MM.1S (cell line): ENCODE measurements around the gene ADAM10.

Experiments
- DNase-seq: peaks from one replicate; pipeline ENCODE4 v3.0.0-alpha.2; 2015
- H2AFZ ChIP-seq: fragments of 300-600 bp; sonication (generic); 2 replicates; pipeline ENCODE4 v1.6.0; 2016; ENCODE audit warnings: antibody characterized with exemption, low read length
- H3F3A ChIP-seq: fragments of 300-600 bp; sonication (generic); 2 replicates; pipeline ENCODE4 v1.6.1; 2016; ENCODE audit warnings: mild to moderate bottlenecking, antibody characterized with exemption, low read length, moderate library complexity, mixed read lengths; ENCODE audit not compliant: insufficient read depth
- H3K27ac ChIP-seq: fragments of 300-600 bp; sonication (generic); 2 replicates; pipeline ENCODE4 v1.5.1; 2016; ENCODE audit warnings: mild to moderate bottlenecking, low read length
- H3K27me3 ChIP-seq: fragments of 300-600 bp; sonication (generic); replicated peaks from 2 replicates; pipeline ENCODE4 v1.6.0; 2016; ENCODE audit warnings: low read length; ENCODE audit not compliant: insufficient read depth
- H3K36me3 ChIP-seq: fragments of 300-600 bp; sonication (generic); replicated peaks from 2 replicates; pipeline ENCODE4 v1.6.1; 2016; ENCODE audit warnings: mild to moderate bottlenecking, low read length, mixed read lengths; ENCODE audit not compliant: insufficient read depth
- H3K4me1 ChIP-seq: fragments of 300-600 bp; sonication (generic); 2 replicates; pipeline ENCODE4 v1.6.1; 2016; ENCODE audit warnings: low read length, mixed read lengths
- H3K4me2 ChIP-seq: fragments of 300-600 bp; sonication (generic); 2 replicates; pipeline ENCODE4 v1.6.0; 2016; ENCODE audit warnings: low read depth, low read length
- H3K4me3 ChIP-seq: fragments of 300-600 bp; sonication (generic); 2 replicates; pipeline ENCODE4 v1.5.1; 2016; ENCODE audit warnings: low read length, mixed read lengths
- H3K79me2 ChIP-seq: fragments of 300-600 bp; sonication (generic); 2 replicates; pipeline ENCODE4 v1.6.1; 2016; ENCODE audit warnings: mixed run types, low read length, mixed read lengths
- H3K9ac ChIP-seq: fragments of 300-600 bp; sonication (generic); 2 replicates; pipeline ENCODE4 v1.6.1; 2016; ENCODE audit warnings: low read length, mixed read lengths
- H3K9me2 ChIP-seq: fragments of 300-600 bp; sonication (generic); replicated peaks from 2 replicates; pipeline ENCODE4 v1.6.1; 2016; ENCODE audit warnings: mild to moderate bottlenecking, low read length, mixed read lengths; ENCODE audit not compliant: insufficient read depth
- H3K9me3 ChIP-seq: fragments of 300-600 bp; sonication (generic); replicated peaks from 2 replicates; pipeline ENCODE4 v1.6.1; 2016; ENCODE audit warnings: mild to moderate bottlenecking, low read length, mixed read lengths; ENCODE audit not compliant: insufficient read depth
- H4K20me1 ChIP-seq: fragments of 300-600 bp; sonication (generic); 2 replicates; pipeline ENCODE4 v1.6.1; 2016; ENCODE audit warnings: mild to moderate bottlenecking, low read length, moderate library complexity, mixed read lengths; ENCODE audit not compliant: insufficient read depth
- CTCF ChIP-seq: fragments of 300-600 bp; sonication (generic); IDR thresholded peaks from 2 replicates; pipeline ENCODE4 v1.5.1; 2016; ENCODE audit warnings: antibody characterized with exemption, low read length, mixed read lengths
- EZH2 ChIP-seq: fragments of 300-600 bp; sonication (generic); optimal IDR thresholded peaks from 2 replicates; pipeline ENCODE3; 2017; ENCODE audit warnings: low read depth, mild to moderate bottlenecking, antibody characterized with exemption, low read length, mixed read lengths
- EZH2phosphoT487 ChIP-seq: fragments of 300-600 bp; sonication (generic); IDR thresholded peaks from 2 replicates; pipeline ENCODE4 v1.6.1; 2018; ENCODE audit warnings: antibody characterized with exemption, low read length

The ADAM10 gene

GRCh38 chr15:58628206-58628947 is 121.1 kb downstream of the ADAM10 start:
- peaks cover 15% of the 10 kb centered on the region for H3K4me1 ChIP-seq
- no peaks in the 10 kb centered on the region for H3K9me3 ChIP-seq
- no peaks in the 10 kb centered on the region for H4K20me1 ChIP-seq
- H3F3A ChIP-seq = peaks cover 9% of the 10 kb centered on the region; the same call in 1 of the 2 replicates
- 0 out of 2 replicates have a peak overlapping the region, but pooled peaks have one; percentile 21 for H2AFZ ChIP-seq
- TF ChIP-seq EZH2phosphoT487 (no peak), CTCF (no peak), EZH2 (no peak)
- no peaks in the 10 kb centered on the region for H3K9me2 ChIP-seq
- no peaks in the 10 kb centered on the region for H3K27me3 ChIP-seq
- H3K27ac ChIP-seq = peak overlapping the region; percentile 71
- peaks cover 6% of the 10 kb centered on the region for H3K36me3 ChIP-seq
- H3K79me2 ChIP-seq = peaks cover 57% of the 10 kb centered on the region
- H3K4me3 ChIP-seq = peak overlapping the region; percentile 49
- H3K9ac ChIP-seq = peak overlapping the region; percentile 59; the same call in 1 of the 2 replicates
- peak overlapping the region; percentile 82 for H3K4me2 ChIP-seq
- DNase-seq = peak; percentile 48

- no peaks in the 10 kb centered on the region for H3K9me2 ChIP-seq
- no peak for DNase-seq
- peaks cover 64% of the 10 kb centered on the region for H3K79me2 ChIP-seq
- no peak overlapping the region for H2AFZ ChIP-seq
- H3K27ac ChIP-seq = peak overlapping the region; percentile 71; the same call in 1 of the 2 replicates
- H3K4me2 ChIP-seq = peak overlapping the region; percentile 82
- peaks cover 15% of the 10 kb centered on the region for H3K4me1 ChIP-seq
- H3K27me3 ChIP-seq = no peaks in the 10 kb centered on the region
- TF ChIP-seq CTCF (no peak), EZH2phosphoT487 (no peak), EZH2 (no peak)
- peaks cover 9% of the 10 kb centered on the region; the same call in 1 of the 2 replicates for H3F3A ChIP-seq
- peak overlapping the region; percentile 59; the same call in 1 of the 2 replicates for H3K9ac ChIP-seq
- no peaks in the 10 kb centered on the region for H3K9me3 ChIP-seq
- H4K20me1 ChIP-seq = no peaks in the 10 kb centered on the region
- peaks cover 6% of the 10 kb centered on the region for H3K36me3 ChIP-seq
- H3K4me3 ChIP-seq = no peak overlapping the region
Measured at GRCh38 chr15:58627701-58628100, 121.8 kb downstream of the ADAM10 start.

GRCh38 chr15:58627046-58627445 is 122.5 kb downstream of the ADAM10 start:
- H3K79me2 ChIP-seq = peaks cover 68% of the 10 kb centered on the region

More at GRCh38 chr15:58627046-58627445, 122.5 kb downstream of the ADAM10 start:
- Histone ChIP-seq H3F3A (peaks cover 9% of the 10 kb centered on the region; the same call in 1 of the 2 replicates), H3K9me2 (no peaks in the 10 kb centered on the region), H3K9me3 (no peaks in the 10 kb centered on the region), H3K27me3 (no peaks in the 10 kb centered on the region), H3K4me3 (no peak overlapping the region), H4K20me1 (no peaks in the 10 kb centered on the region), H3K4me2 (no peak overlapping the region), H3K27ac (no peak overlapping the region), H3K4me1 (peaks cover 21% of the 10 kb centered on the region), H3K36me3 (peaks cover 6% of the 10 kb centered on the region), H3K9ac (no peak overlapping the region), H2AFZ (no peak overlapping the region)
- no peak for TF ChIP-seq CTCF
- TF ChIP-seq EZH2 = no peak
- no peak for TF ChIP-seq EZH2phosphoT487
- DNase-seq = no peak
